ENCODE measurements around the gene PPP4R4. TPM values are rescaled to one million over a fixed set of nuclear protein-coding genes. Genes with fewer than 3 reads are reported as not detected.
A peak's percentile ranks its signal among the peaks of the same experiment; 100 is the strongest.

The PPP4R4 gene
- total RNA-seq, 1 experiment from 2014 or later, result 0.91 TPM

GRCh38 chr14:94312481-94313246 lies 138.5 kb downstream of the PPP4R4 start:
- Mint-ChIP-seq H3K4me3 (ENCODE audit: unreplicated experiment) (no peak overlapping the region), H3K36me3 (ENCODE audit: insufficient read depth, unreplicated experiment) (peaks cover 4% of the 10 kb centered on the region), H3K27me3 (ENCODE audit: insufficient read depth, unreplicated experiment) (no peaks in the 10 kb centered on the region), H3K9me3 (ENCODE audit: unreplicated experiment) (peaks cover 10% of the 10 kb centered on the region), H3K4me1 (ENCODE audit: insufficient read depth, unreplicated experiment) (peaks cover 24% of the 10 kb centered on the region), H3K27ac (ENCODE audit: low read depth, unreplicated experiment) (peak overlapping the region; percentile 65)
- peak; percentile 89 for DNase-seq (ENCODE audit: unreplicated experiment)
- CTCF ChIA-PET, result interaction anchor here (0.8 kb wide), 1 partner anchor 570 kb away, joined by 4 read pairs; no protein-coding TSS in a partner anchor
- intact Hi-C loops (cut with micrococcal nuclease), result loop anchor here (10.0 kb wide), 1 partner anchor 128 kb away; no protein-coding TSS in a partner anchor
- TF ChIP-seq CTCF (IDR thresholded peaks at IDR 0.05; ENCODE audit: unreplicated experiment), result no peak
- no TSS peak for BruUV-seq (replicated peaks)
- POLR2A ChIA-PET, result interaction anchor here (0.6 to 4.1 kb wide), 9 partner anchors 11 to 231 kb away, joined by 3 to 29 read pairs (median 4); partner anchors contain the start of gene IFI27L1

GRCh38 chr14:94313991-94314655 lies 140.0 kb downstream of the PPP4R4 start:
- DNase-seq (ENCODE audit: unreplicated experiment), result peak; percentile 81
- Mint-ChIP-seq H3K36me3 (ENCODE audit: insufficient read depth, unreplicated experiment) (peaks cover 4% of the 10 kb centered on the region), H3K4me3 (ENCODE audit: unreplicated experiment) (no peak overlapping the region), H3K27ac (ENCODE audit: low read depth, unreplicated experiment) (peak overlapping the region; percentile 42), H3K4me1 (ENCODE audit: insufficient read depth, unreplicated experiment) (peaks cover 24% of the 10 kb centered on the region), H3K9me3 (ENCODE audit: unreplicated experiment) (peaks cover under 1% of the 10 kb centered on the region), H3K27me3 (ENCODE audit: insufficient read depth, unreplicated experiment) (no peaks in the 10 kb centered on the region)
- CTCF ChIA-PET, result interaction anchor here (0.7 to 1.7 kb wide), 3 partner anchors 121 to 172 kb away, joined by 3 to 6 read pairs (median 3); no protein-coding TSS in a partner anchor
- TF ChIP-seq CTCF (IDR thresholded peaks at IDR 0.05; ENCODE audit: unreplicated experiment), result no peak
- BruUV-seq (replicated peaks), result no TSS peak
- intact Hi-C loops (cut with micrococcal nuclease), result loop anchor here (10.0 kb wide), 1 partner anchor 129 kb away; no protein-coding TSS in a partner anchor
- POLR2A ChIA-PET, result interaction anchor here (0.9 to 4.1 kb wide), 5 partner anchors 12 to 31 kb away, joined by 4 to 29 read pairs (median 12); no protein-coding TSS in a partner anchor

- Mint-ChIP-seq H3K4me3 (ENCODE audit: unreplicated experiment) (no peak overlapping the region), H3K9me3 (ENCODE audit: unreplicated experiment) (no peaks in the 10 kb centered on the region), H3K27ac (ENCODE audit: low read depth, unreplicated experiment) (peak overlapping the region; percentile 42), H3K27me3 (ENCODE audit: insufficient read depth, unreplicated experiment) (no peaks in the 10 kb centered on the region), H3K4me1 (ENCODE audit: insufficient read depth, unreplicated experiment) (peaks cover 29% of the 10 kb centered on the region), H3K36me3 (ENCODE audit: insufficient read depth, unreplicated experiment) (peaks cover 4% of the 10 kb centered on the region)
- no TSS peak for BruUV-seq (replicated peaks)
- ChIA-PET POLR2A (interaction anchor here (0.7 to 4.1 kb wide), 3 partner anchors 8 to 27 kb away, joined by 3 to 29 read pairs (median 27); partner anchors contain the start of gene SERPINA6), CTCF (interaction anchor here (1.1 to 1.7 kb wide), 3 partner anchors 19 to 171 kb away, joined by 3 to 6 read pairs (median 3); no protein-coding TSS in a partner anchor)
- no peak for DNase-seq (ENCODE audit: unreplicated experiment)
- TF ChIP-seq CTCF (IDR thresholded peaks at IDR 0.05; ENCODE audit: unreplicated experiment), result no peak
- intact Hi-C loops (cut with micrococcal nuclease), result loop anchor here (10.0 kb wide), 1 partner anchor 130 kb away; no protein-coding TSS in a partner anchor
These were observed 140.8 kb downstream of the PPP4R4 start for GRCh38 chr14:94314890-94315289.

- peaks cover 4% of the 10 kb centered on the region for H3K36me3 Mint-ChIP-seq (ENCODE audit: insufficient read depth, unreplicated experiment)
- no peak for DNase-seq (ENCODE audit: unreplicated experiment)
- intact Hi-C loops (cut with micrococcal nuclease), result loop anchor here (10.0 kb wide), 1 partner anchor 132 kb away; no protein-coding TSS in a partner anchor
- BruUV-seq (replicated peaks), result no TSS peak
- no peak overlapping the region for H3K4me3 Mint-ChIP-seq (ENCODE audit: unreplicated experiment)
- POLR2A ChIA-PET, result interaction anchor here (1.2 kb wide), 1 partner anchor 20 kb away, joined by 4 read pairs; no protein-coding TSS in a partner anchor
- H3K27me3 Mint-ChIP-seq (ENCODE audit: insufficient read depth, unreplicated experiment), result no peaks in the 10 kb centered on the region
- no peak overlapping the region for H3K27ac Mint-ChIP-seq (ENCODE audit: low read depth, unreplicated experiment)
- CTCF ChIA-PET, result no interaction called here
- TF ChIP-seq CTCF (IDR thresholded peaks at IDR 0.05; ENCODE audit: unreplicated experiment), result no peak
- peaks cover 32% of the 10 kb centered on the region for H3K4me1 Mint-ChIP-seq (ENCODE audit: insufficient read depth, unreplicated experiment)
- H3K9me3 Mint-ChIP-seq (ENCODE audit: unreplicated experiment), result no peaks in the 10 kb centered on the region
These were observed 142.6 kb downstream of the PPP4R4 start for GRCh38 chr14:94316692-94317091.

Measured in MCF 10A (cell line).